ENCODE data around the gene TSPAN2.

The TSPAN2 gene

GRCh38 chr1:115074839-115075534 lies 14.3 kb downstream of the TSPAN2 start:
- H3K9ac ChIP-seq (ENCODE audit: low read length): no peak overlapping the region
- no peaks in the 10 kb centered on the region for H3K36me3 ChIP-seq (ENCODE audit: control insufficient read depth, insufficient read depth, low read length)
- 0 out of 2 replicates have a peak, but pooled peaks cover 9% of the 10 kb centered on the region for H3K4me1 ChIP-seq (ENCODE audit: control insufficient read depth, insufficient read depth, low read length)
- H3K4me3 ChIP-seq (ENCODE audit: low read depth, low read length): no peak overlapping the region
- H3K27ac ChIP-seq (ENCODE audit: low read depth, low read length): no peak overlapping the region
- H3K27me3 ChIP-seq (ENCODE audit: control insufficient read depth, insufficient read depth, low read length): no peaks in the 10 kb centered on the region
- H3K9me3 ChIP-seq (ENCODE audit: control insufficient read depth, insufficient read depth, low read depth, low read length): no peaks in the 10 kb centered on the region

GRCh38 chr1:115073298-115074087 lies 15.8 kb downstream of the TSPAN2 start:
- Histone ChIP-seq H3K27ac (ENCODE audit: low read depth, low read length) (no peak overlapping the region), H3K36me3 (ENCODE audit: control insufficient read depth, insufficient read depth, low read length) (no peaks in the 10 kb centered on the region), H3K9me3 (ENCODE audit: control insufficient read depth, insufficient read depth, low read depth, low read length) (no peaks in the 10 kb centered on the region), H3K27me3 (ENCODE audit: control insufficient read depth, insufficient read depth, low read length) (no peaks in the 10 kb centered on the region), H3K9ac (ENCODE audit: low read length) (no peak overlapping the region), H3K4me1 (ENCODE audit: control insufficient read depth, insufficient read depth, low read length) (0 out of 2 replicates have a peak, but pooled peaks cover 9% of the 10 kb centered on the region), H3K4me3 (ENCODE audit: low read depth, low read length) (no peak overlapping the region)

GRCh38 chr1:115071012-115071664 lies 18.2 kb downstream of the TSPAN2 start:
- H3K4me3 ChIP-seq (ENCODE audit: low read depth, low read length): no peak overlapping the region
- H3K4me1 ChIP-seq (ENCODE audit: control insufficient read depth, insufficient read depth, low read length): 0 out of 2 replicates have a peak, but pooled peaks cover 9% of the 10 kb centered on the region
- H3K27me3 ChIP-seq (ENCODE audit: control insufficient read depth, insufficient read depth, low read length): no peaks in the 10 kb centered on the region
- H3K27ac ChIP-seq (ENCODE audit: low read depth, low read length): no peak overlapping the region
- H3K9me3 ChIP-seq (ENCODE audit: control insufficient read depth, insufficient read depth, low read depth, low read length): no peaks in the 10 kb centered on the region
- no peaks in the 10 kb centered on the region for H3K36me3 ChIP-seq (ENCODE audit: control insufficient read depth, insufficient read depth, low read length)
- H3K9ac ChIP-seq (ENCODE audit: low read length): no peak overlapping the region

- H3K36me3 ChIP-seq (ENCODE audit: control insufficient read depth, insufficient read depth, low read length): no peaks in the 10 kb centered on the region
- no peaks in the 10 kb centered on the region for H3K27me3 ChIP-seq (ENCODE audit: control insufficient read depth, insufficient read depth, low read length)
- no peak overlapping the region for H3K27ac ChIP-seq (ENCODE audit: low read depth, low read length)
- H3K4me1 ChIP-seq (ENCODE audit: control insufficient read depth, insufficient read depth, low read length): 0 out of 2 replicates have a peak, but pooled peaks cover 9% of the 10 kb centered on the region
- no peak overlapping the region for H3K4me3 ChIP-seq (ENCODE audit: low read depth, low read length)
- no peaks in the 10 kb centered on the region for H3K9me3 ChIP-seq (ENCODE audit: control insufficient read depth, insufficient read depth, low read depth, low read length)
- no peak overlapping the region for H3K9ac ChIP-seq (ENCODE audit: low read length)
These were observed 19.5 kb downstream of the TSPAN2 start for GRCh38 chr1:115069659-115070308.

- Histone ChIP-seq H3K27me3 (ENCODE audit: control insufficient read depth, insufficient read depth, low read length) (no peaks in the 10 kb centered on the region), H3K9ac (ENCODE audit: low read length) (no peak overlapping the region), H3K9me3 (ENCODE audit: control insufficient read depth, insufficient read depth, low read depth, low read length) (no peaks in the 10 kb centered on the region), H3K4me1 (ENCODE audit: control insufficient read depth, insufficient read depth, low read length) (0 out of 2 replicates have a peak, but pooled peaks cover 9% of the 10 kb centered on the region), H3K4me3 (ENCODE audit: low read depth, low read length) (no peak overlapping the region), H3K36me3 (ENCODE audit: control insufficient read depth, insufficient read depth, low read length) (no peaks in the 10 kb centered on the region), H3K27ac (ENCODE audit: low read depth, low read length) (no peak overlapping the region)
These were observed 20.3 kb downstream of the TSPAN2 start for GRCh38 chr1:115068826-115069585.

- no peak overlapping the region for H3K9ac ChIP-seq (ENCODE audit: low read length)
- no peaks in the 10 kb centered on the region for H3K9me3 ChIP-seq (ENCODE audit: control insufficient read depth, insufficient read depth, low read depth, low read length)
- no peaks in the 10 kb centered on the region for H3K36me3 ChIP-seq (ENCODE audit: control insufficient read depth, insufficient read depth, low read length)
- H3K4me3 ChIP-seq (ENCODE audit: low read depth, low read length): no peak overlapping the region
- peaks cover 14% of the 10 kb centered on the region; the same call in 1 of the 2 replicates for H3K4me1 ChIP-seq (ENCODE audit: control insufficient read depth, insufficient read depth, low read length)
- H3K27me3 ChIP-seq (ENCODE audit: control insufficient read depth, insufficient read depth, low read length): no peaks in the 10 kb centered on the region
- no peak overlapping the region for H3K27ac ChIP-seq (ENCODE audit: low read depth, low read length)
These were observed 22.0 kb downstream of the TSPAN2 start for GRCh38 chr1:115067161-115067859.

GRCh38 chr1:115065021-115065420 lies 24.3 kb downstream of the TSPAN2 start:
- Histone ChIP-seq H3K27me3 (ENCODE audit: control insufficient read depth, insufficient read depth, low read length) (no peaks in the 10 kb centered on the region), H3K36me3 (ENCODE audit: control insufficient read depth, insufficient read depth, low read length) (no peaks in the 10 kb centered on the region), H3K4me3 (ENCODE audit: low read depth, low read length) (no peak overlapping the region), H3K9me3 (ENCODE audit: control insufficient read depth, insufficient read depth, low read depth, low read length) (no peaks in the 10 kb centered on the region), H3K9ac (ENCODE audit: low read length) (no peak overlapping the region), H3K27ac (ENCODE audit: low read depth, low read length) (no peak overlapping the region), H3K4me1 (ENCODE audit: control insufficient read depth, insufficient read depth, low read length) (peaks cover 5% of the 10 kb centered on the region; the same call in 1 of the 2 replicates)

- H3K36me3 ChIP-seq (ENCODE audit: control insufficient read depth, insufficient read depth, low read length): no peaks in the 10 kb centered on the region
- H3K4me1 ChIP-seq (ENCODE audit: control insufficient read depth, insufficient read depth, low read length): peaks cover 5% of the 10 kb centered on the region; the same call in 1 of the 2 replicates
- no peak overlapping the region for H3K27ac ChIP-seq (ENCODE audit: low read depth, low read length)
- no peak overlapping the region for H3K4me3 ChIP-seq (ENCODE audit: low read depth, low read length)
- no peaks in the 10 kb centered on the region for H3K27me3 ChIP-seq (ENCODE audit: control insufficient read depth, insufficient read depth, low read length)
- H3K9me3 ChIP-seq (ENCODE audit: control insufficient read depth, insufficient read depth, low read depth, low read length): no peaks in the 10 kb centered on the region
- H3K9ac ChIP-seq (ENCODE audit: low read length): no peak overlapping the region
These were observed 24.8 kb downstream of the TSPAN2 start for GRCh38 chr1:115064461-115064860.

- no peaks in the 10 kb centered on the region for H3K9me3 ChIP-seq (ENCODE audit: control insufficient read depth, insufficient read depth, low read depth, low read length)
- no peaks in the 10 kb centered on the region for H3K27me3 ChIP-seq (ENCODE audit: control insufficient read depth, insufficient read depth, low read length)
- H3K36me3 ChIP-seq (ENCODE audit: control insufficient read depth, insufficient read depth, low read length): no peaks in the 10 kb centered on the region
- no peak overlapping the region for H3K27ac ChIP-seq (ENCODE audit: low read depth, low read length)
- no peak overlapping the region for H3K4me3 ChIP-seq (ENCODE audit: low read depth, low read length)
- H3K9ac ChIP-seq (ENCODE audit: low read length): no peak overlapping the region
- H3K4me1 ChIP-seq (ENCODE audit: control insufficient read depth, insufficient read depth, low read length): peaks cover 5% of the 10 kb centered on the region; the same call in 1 of the 2 replicates
These were observed 25.9 kb downstream of the TSPAN2 start for GRCh38 chr1:115063228-115063901.

All from HUES6 (cell line).